CD4-positive, alpha-beta T cell treated with Interleukin-2 at 100 ng/mL for 4 hours (primary cell): ENCODE measurements around the gene ASPDH.
A peak's percentile ranks its signal among the peaks of the same experiment; 100 is the strongest.
"Not testable (repeated sequence)": the region's sequence is repeated elsewhere in the genome, so short reads cannot be mapped to it uniquely, and the experiment has no call there.

Source experiments
- DNase-seq: peaks from one replicate; pipeline ENCODE4 v3.0.0-alpha.2; 2020; ENCODE audit warnings: low spot score

ASPDH gene

DNA sequence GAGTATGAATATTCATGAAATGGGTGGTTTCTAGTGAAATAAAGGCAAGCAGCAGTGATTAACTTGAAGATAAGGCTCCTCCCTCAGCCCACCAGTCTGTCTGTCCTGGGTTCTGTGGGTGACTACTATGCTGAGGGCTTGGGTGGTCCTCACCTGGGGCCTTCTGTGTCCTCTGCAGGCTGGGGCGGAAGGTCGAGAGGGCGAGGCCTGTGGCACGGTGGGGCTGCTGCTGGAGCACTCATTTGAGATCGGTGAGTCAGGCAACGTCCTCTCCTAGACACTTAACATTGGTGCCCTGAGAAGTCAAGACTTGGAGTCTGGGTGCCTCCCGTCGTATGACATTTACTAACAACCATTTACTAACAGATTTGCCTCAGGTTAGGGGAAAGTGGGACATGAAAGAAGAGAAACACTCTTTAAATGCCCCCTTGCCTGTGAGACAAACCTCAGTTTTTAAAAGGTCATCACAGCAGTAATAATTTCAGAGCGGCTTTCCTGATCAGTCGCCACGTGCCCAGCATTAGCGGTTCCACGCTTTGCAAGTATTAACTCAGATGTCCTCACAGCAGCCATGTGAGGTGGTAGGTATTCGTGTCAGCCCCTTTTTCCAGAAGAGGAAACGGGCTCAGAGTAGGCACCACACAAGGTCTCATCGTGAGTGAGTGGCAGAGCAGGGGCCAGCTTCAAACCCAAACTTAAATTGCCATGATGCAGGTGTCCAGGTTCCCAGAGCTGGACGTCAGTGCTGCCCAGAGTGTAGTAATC lies 35.8 kb downstream of the ASPDH start:
- no peak for DNase-seq

DNA sequence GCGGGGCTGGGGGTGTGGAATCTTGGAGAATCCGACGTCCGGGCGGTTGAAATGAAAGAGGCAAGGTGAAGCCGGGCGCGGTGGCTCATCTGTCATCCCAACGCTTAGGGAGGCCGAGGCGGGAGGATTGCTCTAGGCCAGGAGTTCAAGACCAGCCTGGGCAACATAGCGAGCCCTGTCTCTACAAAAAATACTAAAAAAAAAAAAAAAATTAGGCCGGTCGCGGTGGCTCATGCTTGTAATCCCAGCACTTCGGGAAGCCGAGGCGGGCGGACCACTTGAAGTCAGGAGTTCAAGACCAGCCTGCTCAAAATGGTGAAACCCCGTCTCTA lies 36.8 kb downstream of the ASPDH start:
- DNase-seq: no peak

DNA sequence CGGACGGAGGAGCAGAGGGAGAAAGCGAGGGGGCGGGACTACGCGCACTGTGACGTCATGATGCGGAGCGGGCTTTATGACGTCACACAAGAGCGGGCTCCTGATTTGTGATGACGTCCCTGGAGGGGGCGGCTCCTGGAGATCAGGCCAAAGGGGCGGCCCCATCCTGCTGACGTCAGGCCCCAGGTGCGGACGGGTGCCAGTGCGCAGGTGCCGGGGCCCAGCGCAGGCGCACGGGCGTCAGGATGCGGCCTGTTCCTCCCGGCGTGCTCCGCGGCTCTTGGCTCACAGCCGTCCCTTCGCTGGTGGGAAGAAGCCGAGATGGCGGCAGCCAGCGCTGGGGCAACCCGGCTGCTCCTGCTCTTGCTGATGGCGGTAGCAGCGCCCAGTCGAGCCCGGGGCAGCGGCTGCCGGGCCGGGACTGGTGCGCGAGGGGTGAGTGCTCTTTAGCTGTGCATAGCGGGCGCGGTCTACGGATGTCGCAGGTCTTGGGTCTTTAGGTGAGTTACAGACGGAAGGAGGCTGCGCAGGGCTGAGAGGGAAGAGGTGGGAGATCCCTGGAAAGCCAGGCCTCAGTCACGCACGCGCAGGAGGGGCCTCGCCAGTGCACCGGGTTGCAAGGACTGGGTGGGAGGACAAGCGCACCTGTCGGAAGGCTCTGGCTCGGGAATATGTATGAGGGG lies 37.3 kb downstream of the ASPDH start, which contains the start of the genes EMC10 and GARIN5A:
TSS of gene EMC10 (plus strand) at position 284 of the 683 bp plus-strand sequence. CDS start at position 322, 38 bp downstream.
TSS of gene GARIN5A (minus strand) at position 625 of the 683 bp plus-strand sequence. CDS start at position 165, 460 bp downstream.
- DNase-seq: peak; percentile 89

DNA sequence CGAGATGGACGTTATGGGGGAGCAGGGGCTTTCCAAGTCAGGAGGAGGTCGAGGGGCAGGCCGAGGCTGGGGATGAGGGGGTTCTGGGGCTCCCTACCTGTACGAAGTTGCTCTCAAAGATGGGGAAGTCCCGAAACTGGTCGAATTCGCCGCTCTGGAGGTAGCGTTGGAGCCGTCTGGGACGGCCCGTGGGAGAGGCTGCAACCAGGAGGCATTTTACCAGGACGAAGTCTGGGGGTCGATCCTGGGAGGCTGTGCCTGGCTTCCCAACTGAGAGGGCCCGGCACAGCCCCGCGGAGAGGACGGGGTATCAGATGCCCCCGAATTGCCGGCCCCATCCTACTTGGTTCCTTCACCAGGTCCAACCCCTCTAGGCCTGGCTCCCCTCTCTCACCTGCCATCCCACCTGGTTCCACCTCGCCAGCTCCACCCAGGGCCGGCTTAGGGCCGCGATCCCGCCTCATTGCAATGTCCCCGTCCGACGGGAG lies 37.9 kb downstream of the ASPDH start:
- DNase-seq: no peak

DNA sequence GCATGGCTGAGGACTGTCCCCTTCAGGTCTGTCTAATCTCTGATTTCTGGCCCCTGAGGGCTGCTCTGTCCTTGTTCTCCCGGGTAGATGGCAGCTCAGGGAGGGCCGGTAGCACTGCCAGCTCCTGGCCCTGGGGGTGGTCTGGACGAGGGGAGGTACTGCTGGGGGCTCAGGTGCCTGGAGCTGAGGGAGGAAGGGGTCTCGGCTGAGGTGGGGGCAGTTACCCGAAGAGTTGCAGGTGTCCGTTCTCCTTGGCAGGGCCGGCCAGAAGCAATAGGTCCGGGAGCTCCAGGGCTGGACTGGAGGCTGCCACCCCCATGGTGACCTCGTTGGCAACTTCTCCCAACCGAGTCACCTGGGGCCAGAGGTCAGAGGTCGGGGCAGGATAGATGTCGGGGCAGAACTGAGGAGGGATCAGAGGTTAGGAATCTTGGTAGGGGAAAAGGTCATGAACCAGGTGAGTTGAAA lies 38.6 kb downstream of the ASPDH start:
- no peak for DNase-seq

DNA sequence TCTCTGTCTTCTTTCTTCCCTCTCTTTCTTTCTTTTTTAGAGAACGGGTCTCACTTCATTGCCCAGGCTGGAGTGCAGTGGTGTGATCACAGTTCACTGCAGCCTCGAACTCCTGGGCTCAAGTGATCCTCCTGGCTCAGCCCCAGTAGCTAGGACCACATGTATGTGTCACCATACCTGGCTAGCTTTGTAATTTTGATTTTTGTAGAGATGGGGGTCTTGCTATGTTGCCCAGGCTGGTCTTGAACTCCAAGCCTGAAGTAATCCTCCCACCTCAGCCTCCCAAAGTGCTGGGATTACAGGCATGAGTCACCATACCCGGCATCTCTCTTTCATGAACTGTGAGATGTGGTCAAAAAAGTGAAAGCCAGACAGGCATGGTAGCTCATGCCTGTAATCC lies 40.4 kb downstream of the ASPDH start:
- not testable (repeated sequence) for DNase-seq

DNA sequence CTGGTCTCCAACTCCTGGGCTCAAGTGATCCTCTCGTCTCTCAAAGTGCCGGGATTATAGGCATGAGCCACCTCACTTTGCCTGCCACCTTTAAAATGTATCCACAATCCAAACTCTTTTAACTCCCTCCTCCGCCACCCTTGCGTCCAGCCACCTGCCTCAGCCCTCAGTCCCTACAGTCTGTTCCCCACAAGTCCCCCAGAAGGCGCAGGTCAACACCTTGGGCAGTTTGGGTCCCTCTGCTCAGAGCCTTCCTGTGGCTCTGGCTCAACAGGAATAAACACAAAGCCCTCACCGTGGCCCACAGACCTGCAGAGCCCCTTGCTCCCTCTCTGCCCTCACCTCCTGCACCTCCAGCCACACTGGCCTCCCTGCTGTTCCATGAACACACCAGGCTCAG lies 44.9 kb downstream of the ASPDH start:
- DNase-seq: no peak

DNA sequence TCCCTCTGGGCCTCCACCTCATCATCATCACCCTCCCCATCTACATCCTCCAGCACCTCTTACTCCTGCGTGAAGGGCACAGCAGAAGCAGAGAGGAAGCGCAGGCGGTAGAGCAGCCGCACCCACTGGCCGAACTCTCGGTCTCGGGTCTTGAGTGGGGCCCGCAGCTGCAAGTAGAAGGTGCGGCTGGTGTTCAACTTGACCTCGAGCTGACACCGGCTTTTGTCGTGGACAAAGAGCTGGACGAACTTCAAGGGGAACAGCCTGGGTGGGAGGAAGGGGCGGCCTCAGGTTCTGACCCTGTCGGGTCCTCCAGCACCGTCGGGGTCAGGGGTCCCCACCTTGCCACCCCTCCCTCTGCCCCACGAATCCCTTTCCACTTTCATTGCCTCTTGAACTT lies 46.1 kb downstream of the ASPDH start:
- DNase-seq: no peak

DNA sequence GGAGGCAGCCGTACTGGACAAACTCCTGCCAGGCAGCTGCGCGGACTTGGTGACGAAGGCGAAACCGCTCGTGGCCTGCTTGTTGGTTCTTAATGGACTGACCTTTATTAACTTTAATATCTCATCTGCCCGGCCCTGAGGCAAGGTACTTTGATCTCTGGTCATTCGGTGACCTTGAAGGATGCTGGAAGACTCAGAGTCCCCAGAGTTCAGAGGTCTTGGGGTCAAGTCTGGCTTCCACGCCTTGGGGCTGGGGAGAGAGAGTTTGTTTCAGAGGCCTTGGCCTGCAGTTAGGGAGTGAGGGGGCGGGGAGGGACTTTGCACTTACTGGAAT lies 47.0 kb downstream of the ASPDH start:
- no peak for DNase-seq

DNA sequence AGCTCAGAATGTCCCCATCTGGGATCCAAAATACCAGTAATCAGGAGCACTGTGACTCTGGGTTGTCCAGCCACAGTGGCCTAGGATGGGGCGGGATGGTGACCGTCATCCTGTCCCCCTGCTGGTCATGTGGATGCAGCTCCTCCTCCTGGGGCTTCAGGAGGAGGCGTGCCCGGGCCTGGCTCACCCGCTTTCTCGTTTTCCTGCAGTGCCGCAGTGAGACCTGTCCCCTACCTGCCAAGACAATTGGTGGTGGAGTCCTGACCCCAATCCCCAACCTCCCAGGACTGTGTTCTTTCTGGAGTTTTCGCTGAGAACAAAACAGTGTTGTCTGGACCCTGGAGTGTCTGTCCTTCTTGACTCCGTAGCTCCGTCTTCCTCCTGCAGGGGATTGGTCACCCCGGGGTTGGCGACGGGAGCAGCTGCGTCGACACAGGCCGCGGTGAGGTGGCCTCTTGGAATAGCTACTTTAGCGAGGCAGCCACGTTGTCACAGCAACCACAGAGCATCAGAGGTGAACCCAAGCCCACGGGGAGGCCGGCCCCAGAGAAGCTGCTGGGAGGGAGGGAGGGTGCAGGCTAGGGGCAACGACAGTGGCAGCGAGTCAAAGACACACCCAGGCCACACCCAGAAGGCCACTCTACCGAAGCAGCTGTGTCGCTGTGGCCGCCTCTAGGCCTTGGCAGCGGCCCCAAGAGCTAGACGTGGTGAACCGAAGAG lies 47.6 kb downstream of the ASPDH start:
- DNase-seq: no peak

DNA sequence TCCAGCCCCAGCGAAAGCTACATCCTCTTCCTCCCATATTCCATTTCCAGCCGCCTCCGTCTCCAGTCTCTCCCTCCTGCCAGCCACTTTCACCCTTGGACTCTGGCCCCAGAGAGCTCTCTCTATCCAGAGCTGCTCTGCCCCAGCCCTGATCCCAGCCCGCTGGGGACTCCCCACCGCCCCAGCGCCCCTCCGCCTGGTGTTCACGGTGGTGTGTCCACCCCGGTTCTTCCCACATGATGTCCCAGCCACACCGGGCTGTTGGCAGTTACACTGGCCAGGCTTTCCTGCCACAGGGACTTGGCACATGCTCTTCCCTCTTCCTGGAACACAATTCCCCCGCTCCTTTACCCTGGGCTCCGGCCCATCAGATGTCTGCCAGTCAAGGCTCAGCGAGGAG lies 48.7 kb downstream of the ASPDH start:
- no peak for DNase-seq

DNA sequence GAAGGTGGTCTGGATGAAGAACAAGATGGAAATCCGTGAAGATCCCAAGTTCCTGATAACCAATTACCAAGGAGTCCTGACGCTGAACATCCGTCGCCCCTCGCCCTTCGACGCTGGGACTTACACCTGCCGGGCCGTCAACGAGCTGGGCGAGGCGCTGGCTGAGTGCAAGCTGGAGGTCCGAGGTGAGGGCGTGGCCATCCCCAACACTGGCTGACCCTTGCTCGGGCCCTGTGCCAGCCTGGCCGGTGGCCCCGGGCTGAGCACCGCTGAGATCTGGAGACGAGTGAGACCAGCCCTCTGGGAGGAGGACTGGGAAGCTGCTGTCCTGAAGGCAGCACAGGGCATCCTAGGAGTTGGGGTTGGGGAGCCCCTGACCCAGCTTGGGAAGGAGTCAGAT lies 49.4 kb downstream of the ASPDH start:
- no peak for DNase-seq

DNA sequence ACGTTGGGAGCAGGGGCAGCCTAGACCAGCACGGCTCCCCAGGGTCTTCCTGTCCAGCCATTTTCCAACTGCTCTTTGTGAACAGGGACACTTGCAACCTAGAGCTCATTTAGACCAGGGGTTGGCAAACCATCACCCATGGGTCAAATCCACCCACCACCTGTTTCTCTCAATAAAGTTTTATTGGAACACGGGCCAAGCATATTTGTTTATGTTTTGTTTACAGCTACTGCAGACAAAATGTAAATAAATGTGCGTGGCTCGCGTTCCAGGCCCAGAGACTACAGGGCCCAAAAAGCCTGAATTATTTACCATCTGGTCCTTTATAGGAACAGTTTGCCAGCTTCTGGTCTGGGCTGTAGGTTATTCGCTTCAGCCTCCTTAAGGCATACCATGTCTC lies 50.7 kb downstream of the ASPDH start:
- no peak for DNase-seq
